Measurements from ENCODE around the gene STAC2.

DNA sequence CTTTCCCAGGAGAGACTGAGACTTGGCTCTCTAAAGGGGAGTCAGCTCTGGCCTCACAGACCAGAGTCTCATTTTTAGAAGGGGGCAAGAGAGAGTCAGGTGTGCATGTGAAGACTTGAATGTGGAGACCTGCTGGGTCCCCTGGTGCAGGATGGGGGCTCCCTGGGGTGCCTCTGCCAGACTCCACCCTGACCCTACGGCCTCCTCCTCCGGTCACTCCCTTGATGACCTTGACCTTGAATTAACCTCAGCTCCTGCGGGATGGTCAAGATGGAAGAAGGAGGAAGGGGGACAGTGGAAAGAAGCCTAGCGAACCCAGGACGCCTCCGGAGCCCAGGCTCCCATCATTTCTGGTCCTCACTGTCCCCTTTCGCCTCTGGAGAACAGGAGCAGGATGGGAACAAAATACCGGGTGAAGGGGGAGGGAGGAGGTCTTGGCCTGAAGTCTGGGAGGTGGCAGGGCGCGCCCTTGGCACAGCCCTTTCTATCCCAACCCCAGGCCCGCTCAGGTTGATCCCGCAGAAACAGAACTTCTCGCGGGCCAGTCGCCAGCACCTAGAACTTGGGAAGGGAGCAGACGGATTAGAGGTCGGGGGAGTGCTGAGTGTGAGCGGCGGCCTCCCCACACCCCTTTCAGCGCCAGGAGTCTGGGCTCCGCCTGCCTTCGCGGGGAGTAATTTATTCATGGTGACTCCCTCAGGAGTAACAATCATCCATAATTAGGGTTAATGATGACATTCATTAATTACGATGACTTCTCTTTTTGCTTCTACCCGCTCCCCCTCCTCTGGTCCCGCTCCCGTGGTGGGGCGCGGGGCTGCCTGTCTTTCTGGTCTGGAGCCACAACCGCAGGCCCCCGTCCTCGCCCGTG, 1.6 kb downstream of the STAC2 start:
- TF ChIP-seq, protein P1, sequence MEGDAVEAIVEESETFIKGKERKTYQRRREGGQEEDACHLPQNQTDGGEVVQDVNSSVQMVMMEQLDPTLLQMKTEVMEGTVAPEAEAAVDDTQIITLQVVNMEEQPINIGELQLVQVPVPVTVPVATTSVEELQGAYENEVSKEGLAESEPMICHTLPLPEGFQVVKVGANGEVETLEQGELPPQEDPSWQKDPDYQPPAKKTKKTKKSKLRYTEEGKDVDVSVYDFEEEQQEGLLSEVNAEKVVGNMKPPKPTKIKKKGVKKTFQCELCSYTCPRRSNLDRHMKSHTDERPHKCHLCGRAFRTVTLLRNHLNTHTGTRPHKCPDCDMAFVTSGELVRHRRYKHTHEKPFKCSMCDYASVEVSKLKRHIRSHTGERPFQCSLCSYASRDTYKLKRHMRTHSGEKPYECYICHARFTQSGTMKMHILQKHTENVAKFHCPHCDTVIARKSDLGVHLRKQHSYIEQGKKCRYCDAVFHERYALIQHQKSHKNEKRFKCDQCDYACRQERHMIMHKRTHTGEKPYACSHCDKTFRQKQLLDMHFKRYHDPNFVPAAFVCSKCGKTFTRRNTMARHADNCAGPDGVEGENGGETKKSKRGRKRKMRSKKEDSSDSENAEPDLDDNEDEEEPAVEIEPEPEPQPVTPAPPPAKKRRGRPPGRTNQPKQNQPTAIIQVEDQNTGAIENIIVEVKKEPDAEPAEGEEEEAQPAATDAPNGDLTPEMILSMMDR (IDR thresholded peaks at IDR 0.05), result no peak
- TF ChIP-seq POLR2A (IDR thresholded peaks at IDR 0.05), result no peak

Measured in body of pancreas (tissue), 4 donors.